GM12878 (cell line): ENCODE results near the gene E2F7.

Experiments used
- CTCF ChIP-seq, 3 experiments: IDR thresholded peaks in 2 of 3; conservative IDR thresholded peaks in 1 of 3; 2 replicates each; pipeline ENCODE4 v1.5.1; 2011; ENCODE audit warnings: low read depth in 3 of 3, low read length in 3 of 3, mild to moderate bottlenecking in 3 of 3, control low read depth in 2 of 3, moderate library complexity in 2 of 3, inconsistent platforms in 1 of 3, mixed read lengths in 1 of 3; ENCODE audit not compliant: control insufficient read depth in 2 of 3, insufficient read depth in 1 of 3; ENCODE audit errors: extremely low read depth in 1 of 3
- E2F4 ChIP-seq: IDR thresholded peaks from 2 replicates; pipeline ENCODE4 v1.6.1; 2012; ENCODE audit warnings: low read depth, low read length, improper control_type of control experiment
- IKZF2 ChIP-seq, 2 experiments: fragments of 450-650 bp; IDR thresholded peaks; 2 replicates each; pipeline ENCODE4 v1.6.1; 2017; ENCODE audit warnings: mild to moderate bottlenecking in 2 of 2, moderate library complexity in 2 of 2
- MTA3 ChIP-seq: IDR thresholded peaks from 2 replicates; pipeline ENCODE4 v1.6.1; 2012; ENCODE audit warnings: low read length, inconsistent platforms, borderline replicate concordance
- POLR2A ChIP-seq: IDR thresholded peaks from 2 replicates; pipeline ENCODE4 v1.6.1; 2011; ENCODE audit warnings: low read depth, mild to moderate bottlenecking, low read length
- POLR2AphosphoS5 ChIP-seq: IDR thresholded peaks from 2 replicates; pipeline ENCODE4 v1.6.1; 2011; ENCODE audit warnings: mild to moderate bottlenecking, low read length, inconsistent platforms
- RAD21 ChIP-seq: IDR thresholded peaks from 2 replicates; pipeline ENCODE4 v1.6.1; 2011; ENCODE audit warnings: mild to moderate bottlenecking, low read depth, low read length, moderate library complexity; ENCODE audit not compliant: insufficient read depth
- RCOR1 ChIP-seq: conservative IDR thresholded peaks from 2 replicates; pipeline ENCODE4 v1.6.1; 2012; ENCODE audit warnings: low read depth, low read length, improper control_type of control experiment
- SIN3A ChIP-seq: IDR thresholded peaks from 2 replicates; pipeline ENCODE4 v1.6.1; 2012; ENCODE audit warnings: low read depth, low read length, improper control_type of control experiment
- SIX5 ChIP-seq: IDR thresholded peaks from 2 replicates; pipeline ENCODE4 v1.6.1; 2011; ENCODE audit warnings: mild to moderate bottlenecking, low read depth, low read length, moderate library complexity; ENCODE audit not compliant: severe bottlenecking
- SMC3 ChIP-seq: IDR thresholded peaks from 2 replicates; pipeline ENCODE4 v1.6.1; 2011; ENCODE audit warnings: low read length, improper control_type of control experiment, borderline replicate concordance
- SP1 ChIP-seq: IDR thresholded peaks from one replicate; pipeline ENCODE4 v1.6.1; 2011; ENCODE audit warnings: low read depth, low read length
- SUZ12 ChIP-seq: fragments of 200-600 bp; sonication (generic); IDR thresholded peaks from one replicate; pipeline ENCODE4 v1.6.1; 2018; ENCODE audit warnings: antibody characterized with exemption, mild to moderate bottlenecking; ENCODE audit not compliant: unreplicated experiment
- TARDBP ChIP-seq: IDR thresholded peaks from 2 replicates; pipeline ENCODE4 v1.6.1; 2016; ENCODE audit warnings: borderline replicate concordance

- TF ChIP-seq POLR2A: no peak
- TF ChIP-seq RCOR1: no peak
- TF ChIP-seq IKZF2 (IDR thresholded peaks at IDR 0.05): no peak
- TF ChIP-seq SIX5: no peak
- TF ChIP-seq SP1: no peak
- no peak for TF ChIP-seq RAD21
- TF ChIP-seq CTCF (IDR thresholded peaks at IDR 0.05 in 2 of 3, conservative IDR thresholded peaks at IDR 0.05 in 1 of 3; ENCODE audit: control insufficient read depth in 2 of 3, extremely low read depth in 1 of 3, insufficient read depth in 1 of 3, low read depth in 3 of 3, low read length in 3 of 3): no peak
- no peak for TF ChIP-seq SMC3
- TF ChIP-seq POLR2AphosphoS5: no peak
- no peak for TF ChIP-seq TARDBP
- TF ChIP-seq SIN3A: no peak
- TF ChIP-seq E2F4: no peak
- TF ChIP-seq MTA3: no peak
- TF ChIP-seq SUZ12: no peak
These were observed 14.3 kb upstream of the E2F7 start for GRCh38 chr12:77079631-77080030.
